ENCODE measurements around the gene PCED1B.
"Not testable (repeated sequence)": the region's sequence is repeated elsewhere in the genome, so short reads cannot be mapped to it uniquely, and the experiment has no call there.

Gene PCED1B

GRCh38 chr12:47111854-47112253 lies 32.4 kb downstream of the PCED1B start:
- no peaks in the 10 kb centered on the region for H3F3A ChIP-seq (ENCODE audit: insufficient read depth)
- H2AFZ ChIP-seq (ENCODE audit: low read depth, low read length, severe bottlenecking): no peak overlapping the region
- H3K36me3 ChIP-seq (ENCODE audit: low read length): no peaks in the 10 kb centered on the region
- no peaks in the 10 kb centered on the region for H3K27me3 ChIP-seq (ENCODE audit: low read length)
- H3K9ac ChIP-seq (ENCODE audit: low read length): no peak overlapping the region
- H3K4me2 ChIP-seq (ENCODE audit: low read depth, low read length, poor library complexity, severe bottlenecking): no peak overlapping the region
- H3K9me2 ChIP-seq (replicated peaks; ENCODE audit: insufficient read depth, low read length): no peaks in the 10 kb centered on the region
- no peak overlapping the region for H3K27ac ChIP-seq (ENCODE audit: low read depth, low read length)
- no peaks in the 10 kb centered on the region for H3K79me2 ChIP-seq (ENCODE audit: insufficient read depth, low read length)
- no peak overlapping the region for H3K4me3 ChIP-seq (ENCODE audit: insufficient read depth, low read length, poor library complexity, severe bottlenecking)
- H4K20me1 ChIP-seq (ENCODE audit: low read depth, low read length): no peaks in the 10 kb centered on the region
- TF ChIP-seq CTCF (IDR thresholded peaks at IDR 0.05; ENCODE audit: insufficient read depth, low read length, poor library complexity, severe bottlenecking) (no peak), EZH2phosphoT487 (conservative IDR thresholded peaks at IDR 0.05; ENCODE audit: low read length) (no peak)
- no peaks in the 10 kb centered on the region for H3K9me3 ChIP-seq (ENCODE audit: insufficient read depth, low read length)

DNA sequence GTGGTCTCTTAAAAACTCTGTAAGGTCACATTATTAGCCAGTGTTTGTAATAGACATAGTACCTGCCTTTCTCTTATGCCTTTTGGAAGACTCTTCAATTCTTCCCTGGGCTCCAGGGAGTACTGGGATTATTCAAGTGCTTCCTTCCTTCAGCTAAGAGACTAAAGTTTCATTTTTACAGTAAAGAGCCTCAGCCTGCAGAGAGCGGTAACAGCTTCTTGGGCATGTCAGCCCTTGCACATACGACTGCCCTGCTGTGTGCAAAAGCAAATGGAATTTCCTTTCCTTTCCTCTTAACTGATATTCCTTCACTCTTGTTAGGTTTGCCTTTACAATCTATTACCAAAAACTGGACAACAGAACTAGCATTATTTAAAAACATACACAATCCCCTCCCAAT lies 33.3 kb downstream of the PCED1B start:
- Histone ChIP-seq H2AFZ (ENCODE audit: low read depth, low read length, severe bottlenecking) (no peak overlapping the region), H3K27ac (ENCODE audit: low read depth, low read length) (no peak overlapping the region), H3K4me2 (ENCODE audit: low read depth, low read length, poor library complexity, severe bottlenecking) (no peak overlapping the region), H3K9me3 (ENCODE audit: insufficient read depth, low read length) (no peaks in the 10 kb centered on the region), H3K4me3 (ENCODE audit: insufficient read depth, low read length, poor library complexity, severe bottlenecking) (no peak overlapping the region), H3K9ac (ENCODE audit: low read length) (no peak overlapping the region), H4K20me1 (ENCODE audit: low read depth, low read length) (no peaks in the 10 kb centered on the region), H3K27me3 (ENCODE audit: low read length) (no peaks in the 10 kb centered on the region), H3K36me3 (ENCODE audit: low read length) (no peaks in the 10 kb centered on the region), H3K9me2 (replicated peaks; ENCODE audit: insufficient read depth, low read length) (no peaks in the 10 kb centered on the region), H3K79me2 (ENCODE audit: insufficient read depth, low read length) (no peaks in the 10 kb centered on the region), H3F3A (ENCODE audit: insufficient read depth) (no peaks in the 10 kb centered on the region)
- TF ChIP-seq CTCF (IDR thresholded peaks at IDR 0.05; ENCODE audit: insufficient read depth, low read length, poor library complexity, severe bottlenecking): no peak

- Histone ChIP-seq H3K27ac (ENCODE audit: low read depth, low read length) (no peak overlapping the region), H3K36me3 (ENCODE audit: low read length) (no peaks in the 10 kb centered on the region), H2AFZ (ENCODE audit: low read depth, low read length, severe bottlenecking) (no peak overlapping the region), H3K9me3 (ENCODE audit: insufficient read depth, low read length) (no peaks in the 10 kb centered on the region), H3F3A (ENCODE audit: insufficient read depth) (no peaks in the 10 kb centered on the region), H3K4me2 (ENCODE audit: low read depth, low read length, poor library complexity, severe bottlenecking) (no peak overlapping the region), H3K79me2 (ENCODE audit: insufficient read depth, low read length) (no peaks in the 10 kb centered on the region), H3K9me2 (replicated peaks; ENCODE audit: insufficient read depth, low read length) (no peaks in the 10 kb centered on the region), H3K9ac (ENCODE audit: low read length) (no peak overlapping the region), H3K27me3 (ENCODE audit: low read length) (no peaks in the 10 kb centered on the region), H3K4me3 (ENCODE audit: insufficient read depth, low read length, poor library complexity, severe bottlenecking) (no peak overlapping the region), H4K20me1 (ENCODE audit: low read depth, low read length) (no peaks in the 10 kb centered on the region)
- TF ChIP-seq EZH2phosphoT487 (conservative IDR thresholded peaks at IDR 0.05; ENCODE audit: low read length) (no peak), CTCF (IDR thresholded peaks at IDR 0.05; ENCODE audit: insufficient read depth, low read length, poor library complexity, severe bottlenecking) (no peak)
Observed at GRCh38 chr12:47114481-47114892, 35.1 kb downstream of the PCED1B start.

DNA sequence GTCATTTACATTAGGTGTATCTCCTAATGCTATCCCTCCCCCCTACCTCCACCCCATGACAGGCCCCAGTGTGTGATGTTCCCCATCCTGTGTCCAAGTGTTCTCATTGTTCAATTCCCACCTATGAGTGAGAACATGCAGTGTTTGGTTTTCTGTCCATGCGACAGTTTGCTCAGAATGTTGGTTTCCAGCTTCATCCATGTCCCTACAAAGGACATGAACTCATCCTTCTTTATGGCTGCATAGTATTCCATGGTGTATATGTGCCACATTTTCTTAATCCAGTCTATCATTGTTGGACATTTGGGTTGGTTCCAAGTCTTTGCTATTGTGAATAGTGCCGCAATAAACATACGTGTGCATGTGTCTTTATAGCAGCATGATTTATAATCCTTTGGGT lies 37.9 kb downstream of the PCED1B start:
- not testable (repeated sequence) for H3K4me2 ChIP-seq (ENCODE audit: low read depth, low read length, poor library complexity, severe bottlenecking); H3K36me3 ChIP-seq (ENCODE audit: low read length); H4K20me1 ChIP-seq (ENCODE audit: low read depth, low read length); H3K79me2 ChIP-seq (ENCODE audit: insufficient read depth, low read length); H3K9ac ChIP-seq (ENCODE audit: low read length); H3F3A ChIP-seq (ENCODE audit: insufficient read depth); H3K9me3 ChIP-seq (ENCODE audit: insufficient read depth, low read length); H3K27me3 ChIP-seq (ENCODE audit: low read length); H2AFZ ChIP-seq (ENCODE audit: low read depth, low read length, severe bottlenecking); H3K27ac ChIP-seq (ENCODE audit: low read depth, low read length); H3K4me3 ChIP-seq (ENCODE audit: insufficient read depth, low read length, poor library complexity, severe bottlenecking); H3K9me2 ChIP-seq (replicated peaks; ENCODE audit: insufficient read depth, low read length)
